Sigmoid colon (tissue), 7 donors: ENCODE data around the gene VPS13D. TPM values are rescaled to one million over a fixed set of nuclear protein-coding genes. Genes with fewer than 3 reads are reported as not detected.

Experiments used
- DNase-seq: peaks from one replicate; pipeline ENCODE4 v3.0.0-alpha.2; 2019
- H3K27ac ChIP-seq, 4 donors: fragments of 200-600 bp; sonication (generic); one replicate each; pipeline ENCODE4 v1.5.1; 2016 to 2019; ENCODE audit warnings: mild to moderate bottlenecking in 1 of 4
- H3K27me3 ChIP-seq, 3 donors: fragments of 200-600 bp; sonication (generic); one replicate each; pipeline ENCODE4 v1.5.1; 2019; ENCODE audit warnings: mild to moderate bottlenecking in 1 of 3
- H3K36me3 ChIP-seq, 4 donors: fragments of 200-600 bp; sonication (generic); one replicate each; pipeline ENCODE4 v1.5.1; 2016 to 2019
- H3K4me1 ChIP-seq, 4 donors: fragments of 200-600 bp; sonication (generic); one replicate each; pipeline ENCODE4 v1.5.1; 2017 to 2019
- H3K4me3 ChIP-seq, 4 donors: fragments of 200-600 bp; sonication (generic); one replicate each; pipeline ENCODE4 v1.5.1; 2017 to 2019; ENCODE audit warnings: mild to moderate bottlenecking in 2 of 4, moderate library complexity in 1 of 4
- H3K9me3 ChIP-seq, 4 donors: fragments of 200-600 bp in 3 of 4; sonication (generic) in 3 of 4; one replicate each; pipeline versions ENCODE4 v1.5.1 to v1.6.1; 2013 to 2019
- CTCF ChIP-seq, 4 experiments: fragments of 450-650 bp in 3 of 4; fragments of 200-600 bp in 1 of 4; IDR thresholded peaks; one replicate each; pipeline ENCODE4 v1.5.1; 2016 to 2019; ENCODE audit warnings: antibody characterized with exemption in 4 of 4, mild to moderate bottlenecking in 3 of 4, moderate library complexity in 2 of 4
- EP300 ChIP-seq, 4 donors: sonication (generic); formaldehyde crosslinking; IDR thresholded peaks; one replicate each; pipeline ENCODE4 v1.6.1; 2017; ENCODE audit warnings: antibody characterized with exemption in 4 of 4
- POLR2A ChIP-seq, 2 donors: fragments of 450-650 bp; IDR thresholded peaks; one replicate each; pipeline ENCODE4 v1.6.1; 2016; ENCODE audit warnings: antibody characterized with exemption in 2 of 2, mild to moderate bottlenecking in 2 of 2, moderate library complexity in 2 of 2
- POLR2AphosphoS5 ChIP-seq, 4 donors: sonication (generic); formaldehyde crosslinking; IDR thresholded peaks; one replicate each; pipeline ENCODE4 v1.6.1; 2017; ENCODE audit warnings: antibody characterized with exemption in 4 of 4
- WGBS, 2 donors: extraction: QIAGEN DNeasy Blood & Tissue Kit; methylation state at CpG; one replicate each; pipeline ENCODE4 v1.1.7; 2013; 5-methylcytosine and 5-hydroxymethylcytosine counted together
- intact Hi-C: fragments of 100-400 bp; cut with DNase I; formaldehyde crosslinking; loops from one replicate; pipeline ENCODE4 v1.15.1; 2023
- polyA plus RNA-seq, 3 donors: library from polyadenylated mRNA; stranded (reverse); fragments of 200-250 nt; gene quantifications; one replicate each; pipeline ENCODE4 v1.2.3, GENCODE V29; 2013
- total RNA-seq, 4 donors: library from RNA; depleted of rRNA; stranded (reverse); fragments of >200 nt; gene quantifications; one replicate each; pipeline ENCODE4 v1.1.0, GENCODE V29; 2016
- donor health status: healthy with polysubstance abuse.
- donor health status: Bipolar disorder and iron deficiency.
- donor health status: healthy.

The VPS13D gene
- total and polyA plus RNA-seq, 7 donors, result 7.6 to 90.8 (median 49.7) TPM

GRCh38 chr1:12477936-12478611 lies 248.2 kb downstream of the VPS13D start:
- Histone ChIP-seq H3K4me1 (peaks cover 0 to 92% (median 88%) of the 10 kb centered on the region in 4 donors), H3K27me3 (no peaks in the 10 kb centered on the region), H3K9me3 (no peaks in the 10 kb centered on the region), H3K36me3 (no peaks in the 10 kb centered on the region), H3K4me3 (no peak overlapping the region), H3K27ac (peak overlapping the region; percentile 80 to 90 (median 85))
- TF ChIP-seq EP300 (IDR thresholded peaks at IDR 0.05), result peak in 3 of 4 donors; percentile 23 to 59 (median 24)
- peak; percentile 57 to 82 (median 81) for TF ChIP-seq POLR2AphosphoS5 (IDR thresholded peaks at IDR 0.05)
- no peak for TF ChIP-seq CTCF (IDR thresholded peaks at IDR 0.05)
- WGBS, 2 donors, result 6 to 31% methylated on average over 19 of the region's 19 CpGs
- intact Hi-C loops, result loop anchor here (2.0 to 5.0 kb wide), 4 partner anchors 64 to 141 kb away; partner anchors contain the start of gene DHRS3
- DNase-seq, result peak; percentile 90

DNA sequence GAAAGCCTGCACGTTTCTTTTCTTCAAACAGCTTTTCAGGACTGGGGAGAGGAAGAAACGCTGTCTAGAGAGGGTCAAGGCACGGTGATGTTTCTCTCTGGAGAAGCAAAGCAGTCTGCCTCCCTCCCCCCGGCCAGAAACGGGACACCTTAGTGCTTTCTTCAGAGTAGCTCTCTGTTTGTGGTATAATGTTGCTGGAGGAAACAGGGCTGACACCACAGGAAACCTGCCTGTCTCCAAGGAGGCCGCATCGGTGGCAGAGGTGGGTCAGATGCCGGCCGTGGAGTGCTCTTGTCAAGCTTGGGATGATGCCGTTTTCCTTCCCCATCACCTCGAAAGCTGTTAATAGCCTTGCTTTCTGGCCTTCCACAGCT lies 248.8 kb downstream of the VPS13D start:
- intact Hi-C loops, result loop anchor here (2.0 to 5.0 kb wide), 4 partner anchors 64 to 140 kb away; partner anchors contain the start of gene DHRS3
- Histone ChIP-seq H3K4me3 (no peak overlapping the region), H3K27me3 (no peaks in the 10 kb centered on the region), H3K4me1 (peaks cover 0 to 87% (median 83%) of the 10 kb centered on the region in 4 donors), H3K27ac (peak overlapping the region; percentile 80 to 90 (median 85)), H3K9me3 (no peaks in the 10 kb centered on the region), H3K36me3 (no peaks in the 10 kb centered on the region)
- 6 to 16% methylated on average over 11 of the region's 11 CpGs for WGBS, 2 donors
- TF ChIP-seq CTCF (IDR thresholded peaks at IDR 0.05), result no peak
- no peak for TF ChIP-seq POLR2A (IDR thresholded peaks at IDR 0.05)
- no peak for TF ChIP-seq EP300 (IDR thresholded peaks at IDR 0.05)
- no peak for TF ChIP-seq POLR2AphosphoS5 (IDR thresholded peaks at IDR 0.05)
- no peak for DNase-seq

DNA sequence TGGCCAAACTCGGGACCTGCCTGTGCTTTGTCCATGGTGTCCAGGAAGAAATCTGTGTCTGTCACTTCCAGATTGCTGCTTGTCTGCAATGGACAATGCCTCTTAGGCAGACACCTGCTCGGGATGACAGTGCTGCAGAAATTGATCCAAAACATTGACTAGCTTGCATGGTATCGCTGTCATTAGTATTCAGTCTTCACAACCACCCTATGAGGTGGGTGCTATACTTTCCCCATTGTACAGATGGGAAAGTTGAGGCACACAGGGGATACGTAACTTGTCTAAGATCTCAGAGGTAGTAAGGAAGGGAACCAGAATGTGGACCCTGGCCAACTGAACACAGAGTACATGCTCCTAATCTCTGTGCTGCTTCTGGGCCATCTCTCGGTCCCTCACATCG lies 249.5 kb downstream of the VPS13D start:
- peaks cover 0 to 80% (median 76%) of the 10 kb centered on the region in 4 donors for H3K4me1 ChIP-seq
- no peaks in the 10 kb centered on the region for H3K27me3 ChIP-seq
- no peaks in the 10 kb centered on the region for H3K9me3 ChIP-seq
- H3K36me3 ChIP-seq, result no peaks in the 10 kb centered on the region
- H3K4me3 ChIP-seq, result no peak overlapping the region
- intact Hi-C loops, result loop anchor here (2.0 to 5.0 kb wide), 4 partner anchors 63 to 139 kb away; partner anchors contain the start of gene DHRS3
- TF ChIP-seq CTCF (IDR thresholded peaks at IDR 0.05), result no peak
- no peak for TF ChIP-seq POLR2A (IDR thresholded peaks at IDR 0.05)
- TF ChIP-seq EP300 (IDR thresholded peaks at IDR 0.05), result no peak
- TF ChIP-seq POLR2AphosphoS5 (IDR thresholded peaks at IDR 0.05), result no peak
- peak overlapping the region; percentile 80 to 90 (median 85) for H3K27ac ChIP-seq
- WGBS, 2 donors, result 81 to 93% methylated on average over 6 of the region's 6 CpGs
- no peak for DNase-seq

GRCh38 chr1:12480041-12480440 lies 250.2 kb downstream of the VPS13D start:
- H3K36me3 ChIP-seq, result no peaks in the 10 kb centered on the region
- 97 to 98% methylated on average over 3 of the region's 3 CpGs for WGBS, 2 donors
- H3K27ac ChIP-seq, result peak overlapping the region; percentile 80 to 90 (median 85)
- H3K27me3 ChIP-seq, result no peaks in the 10 kb centered on the region
- H3K4me3 ChIP-seq, result no peak overlapping the region
- no peaks in the 10 kb centered on the region for H3K9me3 ChIP-seq
- DNase-seq, result no peak
- intact Hi-C loops, result no loop called here
- TF ChIP-seq POLR2AphosphoS5 (IDR thresholded peaks at IDR 0.05) (no peak), POLR2A (IDR thresholded peaks at IDR 0.05) (no peak), EP300 (IDR thresholded peaks at IDR 0.05) (no peak), CTCF (IDR thresholded peaks at IDR 0.05) (no peak)
- peaks cover 0 to 77% (median 69%) of the 10 kb centered on the region in 4 donors for H3K4me1 ChIP-seq
